SK-N-MC (cell line): ENCODE measurements around the gene EVX2.
A peak's percentile ranks its signal among the peaks of the same experiment; 100 is the strongest.

ENCODE experiments used
- EZH2 ChIP-seq: fragments of 200-600 bp; sonication (generic); IDR thresholded peaks from one replicate; pipeline ENCODE4 v1.6.1; 2017; ENCODE audit warnings: antibody characterized with exemption
- POLR2AphosphoS5 ChIP-seq: IDR thresholded peaks from 2 replicates; pipeline ENCODE4 v1.6.1; 2012; ENCODE audit warnings: mild to moderate bottlenecking, low read depth, low read length, borderline replicate concordance

GRCh38 chr2:176072951-176073904 lies 10.5 kb downstream of the EVX2 start:
- TF ChIP-seq EZH2 (no peak), POLR2AphosphoS5 (peak; percentile 36; the same call in 1 of the 2 replicates)
